HEK293 (cell line): Measurements from ENCODE around the gene ANP32B.

Experiments used
- CTCF ChIP-seq: fragments of 450-650 bp; formaldehyde crosslinking; IDR thresholded peaks from 2 replicates; pipeline ENCODE4 v1.5.1; 2016; ENCODE audit warnings: missing biosample characterization, missing genetic modification characterization
- SETDB1 ChIP-seq: IDR thresholded peaks from one replicate; pipeline ENCODE4 v1.6.1; 2017; ENCODE audit warnings: mild to moderate bottlenecking, low read length, moderate library complexity, mixed read lengths; ENCODE audit not compliant: insufficient read length
- YY2 ChIP-seq: fragments of 450-650 bp; formaldehyde crosslinking; IDR thresholded peaks from 2 replicates; pipeline ENCODE4 v1.5.1; 2016; ENCODE audit warnings: missing biosample characterization, missing genetic modification characterization
- ZNF140 ChIP-seq: fragments of 450-650 bp; formaldehyde crosslinking; IDR thresholded peaks from 2 replicates; pipeline ENCODE4 v1.5.1; 2016; ENCODE audit warnings: missing biosample characterization, missing genetic modification characterization
- ZNF274 ChIP-seq, 2 experiments: fragments of 200-500 bp in 1 of 2; fragments of 450-650 bp in 1 of 2; sonication (Bioruptor generic) in 1 of 2; formaldehyde crosslinking in 1 of 2; IDR thresholded peaks; 2 replicates each; pipeline versions ENCODE4 v1.5.1 to v1.6.1; 2014 to 2016; ENCODE audit warnings: borderline replicate concordance in 1 of 2, inconsistent platforms in 1 of 2, low read length in 1 of 2, missing biosample characterization in 1 of 2, missing genetic modification characterization in 1 of 2
- ZNF610 ChIP-seq: fragments of 450-650 bp; formaldehyde crosslinking; IDR thresholded peaks from 2 replicates; pipeline ENCODE4 v1.5.1; 2016; ENCODE audit warnings: missing biosample characterization, missing genetic modification characterization, borderline replicate concordance
- ZXDB ChIP-seq: fragments of 450-650 bp; formaldehyde crosslinking; IDR thresholded peaks from 2 replicates; pipeline ENCODE4 v1.5.1; 2016; ENCODE audit warnings: missing biosample characterization, missing genetic modification characterization
- TF ChIP-seq, protein P1 (sequence below): fragments of 450-650 bp; formaldehyde crosslinking; IDR thresholded peaks from 2 replicates; pipeline ENCODE4 v1.5.1; 2016; ENCODE audit warnings: missing biosample characterization, missing genetic modification characterization
- TF ChIP-seq, protein P2 (sequence below): fragments of 450-650 bp; formaldehyde crosslinking; IDR thresholded peaks from 2 replicates; pipeline ENCODE4 v1.5.1; 2016; ENCODE audit warnings: missing biosample characterization, missing genetic modification characterization, low read depth

GRCh38 chr9:97972753-97973152 lies 10.4 kb upstream of the ANP32B start:
- no peak for TF ChIP-seq CTCF (tag by site-specific recombination)
- TF ChIP-seq, protein P1, sequence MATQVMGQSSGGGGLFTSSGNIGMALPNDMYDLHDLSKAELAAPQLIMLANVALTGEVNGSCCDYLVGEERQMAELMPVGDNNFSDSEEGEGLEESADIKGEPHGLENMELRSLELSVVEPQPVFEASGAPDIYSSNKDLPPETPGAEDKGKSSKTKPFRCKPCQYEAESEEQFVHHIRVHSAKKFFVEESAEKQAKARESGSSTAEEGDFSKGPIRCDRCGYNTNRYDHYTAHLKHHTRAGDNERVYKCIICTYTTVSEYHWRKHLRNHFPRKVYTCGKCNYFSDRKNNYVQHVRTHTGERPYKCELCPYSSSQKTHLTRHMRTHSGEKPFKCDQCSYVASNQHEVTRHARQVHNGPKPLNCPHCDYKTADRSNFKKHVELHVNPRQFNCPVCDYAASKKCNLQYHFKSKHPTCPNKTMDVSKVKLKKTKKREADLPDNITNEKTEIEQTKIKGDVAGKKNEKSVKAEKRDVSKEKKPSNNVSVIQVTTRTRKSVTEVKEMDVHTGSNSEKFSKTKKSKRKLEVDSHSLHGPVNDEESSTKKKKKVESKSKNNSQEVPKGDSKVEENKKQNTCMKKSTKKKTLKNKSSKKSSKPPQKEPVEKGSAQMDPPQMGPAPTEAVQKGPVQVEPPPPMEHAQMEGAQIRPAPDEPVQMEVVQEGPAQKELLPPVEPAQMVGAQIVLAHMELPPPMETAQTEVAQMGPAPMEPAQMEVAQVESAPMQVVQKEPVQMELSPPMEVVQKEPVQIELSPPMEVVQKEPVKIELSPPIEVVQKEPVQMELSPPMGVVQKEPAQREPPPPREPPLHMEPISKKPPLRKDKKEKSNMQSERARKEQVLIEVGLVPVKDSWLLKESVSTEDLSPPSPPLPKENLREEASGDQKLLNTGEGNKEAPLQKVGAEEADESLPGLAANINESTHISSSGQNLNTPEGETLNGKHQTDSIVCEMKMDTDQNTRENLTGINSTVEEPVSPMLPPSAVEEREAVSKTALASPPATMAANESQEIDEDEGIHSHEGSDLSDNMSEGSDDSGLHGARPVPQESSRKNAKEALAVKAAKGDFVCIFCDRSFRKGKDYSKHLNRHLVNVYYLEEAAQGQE, result no peak
- no peak for TF ChIP-seq YY2 (tag by site-specific recombination)
- no peak for TF ChIP-seq ZNF610 (tag by site-specific recombination)
- TF ChIP-seq ZNF140, result no peak
- no peak for TF ChIP-seq SETDB1
- TF ChIP-seq ZXDB (tag by site-specific recombination), result no peak
- TF ChIP-seq, protein P2, sequence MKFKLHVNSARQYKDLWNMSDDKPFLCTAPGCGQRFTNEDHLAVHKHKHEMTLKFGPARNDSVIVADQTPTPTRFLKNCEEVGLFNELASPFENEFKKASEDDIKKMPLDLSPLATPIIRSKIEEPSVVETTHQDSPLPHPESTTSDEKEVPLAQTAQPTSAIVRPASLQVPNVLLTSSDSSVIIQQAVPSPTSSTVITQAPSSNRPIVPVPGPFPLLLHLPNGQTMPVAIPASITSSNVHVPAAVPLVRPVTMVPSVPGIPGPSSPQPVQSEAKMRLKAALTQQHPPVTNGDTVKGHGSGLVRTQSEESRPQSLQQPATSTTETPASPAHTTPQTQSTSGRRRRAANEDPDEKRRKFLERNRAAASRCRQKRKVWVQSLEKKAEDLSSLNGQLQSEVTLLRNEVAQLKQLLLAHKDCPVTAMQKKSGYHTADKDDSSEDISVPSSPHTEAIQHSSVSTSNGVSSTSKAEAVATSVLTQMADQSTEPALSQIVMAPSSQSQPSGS (tag by site-specific recombination), result no peak
- no peak for TF ChIP-seq ZNF274 (IDR thresholded peaks at IDR 0.05; ENCODE audit: low read length)
- no peak for TF ChIP-seq ZNF274 (tag by site-specific recombination; IDR thresholded peaks at IDR 0.05; ENCODE audit: borderline replicate concordance)
